NCI-H2171 (cell line): Measurements from ENCODE around the gene GNL2.
"Not testable (repeated sequence)": the region's sequence is repeated elsewhere in the genome, so short reads cannot be mapped to it uniquely, and the experiment has no call there.

Experiments used
- DNase-seq: peaks from one replicate; lab custom pipeline; 2025; lab: John Stamatoyannopoulos, UW

Gene GNL2

DNA sequence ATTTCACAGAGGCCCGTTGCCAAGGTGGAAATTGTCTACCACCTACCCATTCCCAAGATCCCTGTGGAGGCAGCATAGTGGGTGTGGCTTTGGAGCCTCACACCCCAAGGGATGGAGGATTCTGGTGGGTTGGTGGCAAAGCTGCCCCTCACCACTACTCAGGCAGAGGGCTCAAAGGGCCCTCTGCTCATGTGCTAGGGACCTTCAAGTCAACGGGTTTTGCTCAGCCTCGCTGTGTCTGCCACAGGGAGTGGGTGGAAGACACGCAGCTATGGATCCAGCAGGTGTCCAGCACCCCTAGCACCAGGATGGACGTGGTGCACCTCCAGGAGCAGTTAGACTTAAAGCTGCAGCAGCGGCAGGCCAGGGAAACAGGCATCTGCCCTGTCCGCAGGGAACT lies 36.7 kb downstream of the GNL2 start:
- no peak for DNase-seq

DNA sequence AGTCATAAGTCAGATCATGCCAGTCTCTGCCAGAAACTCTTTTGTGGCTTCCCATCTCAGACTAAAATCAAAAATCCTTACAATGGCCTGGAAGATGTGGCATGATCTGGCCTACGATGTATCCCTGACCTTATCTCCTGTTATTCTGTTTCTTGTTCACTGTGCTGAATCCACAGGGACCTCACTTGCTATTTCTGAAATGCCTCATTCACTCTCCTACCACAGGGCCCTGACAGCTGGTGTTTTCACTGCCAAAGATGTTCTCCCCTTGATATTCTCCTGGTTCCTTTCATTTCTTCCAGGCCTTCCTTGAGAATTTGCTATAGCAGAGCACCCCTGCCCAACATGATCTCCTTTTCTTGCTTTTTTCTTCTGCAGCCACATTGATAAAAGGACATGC lies 37.3 kb downstream of the GNL2 start:
- DNase-seq, result no peak

DNA sequence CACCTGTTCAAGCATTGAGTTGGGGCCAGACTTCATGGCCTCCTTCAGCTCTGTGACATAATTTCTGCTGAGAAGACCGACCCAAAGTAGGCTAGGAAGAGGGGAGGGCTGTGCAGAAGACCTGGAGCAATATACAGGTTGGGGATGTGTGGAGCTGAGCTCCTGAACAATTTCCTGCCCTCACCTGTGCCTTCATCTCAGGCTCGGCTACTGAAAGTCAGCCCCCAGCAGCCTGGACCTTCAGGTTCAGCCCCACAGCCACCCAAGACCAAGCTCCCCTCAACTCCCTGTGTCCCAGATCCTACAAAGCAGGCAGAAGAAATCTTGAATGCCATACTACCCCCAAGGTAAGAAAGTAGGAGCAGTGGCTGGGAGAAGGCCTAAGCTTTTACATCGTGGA lies 38.3 kb downstream of the GNL2 start:
- no peak for DNase-seq

DNA sequence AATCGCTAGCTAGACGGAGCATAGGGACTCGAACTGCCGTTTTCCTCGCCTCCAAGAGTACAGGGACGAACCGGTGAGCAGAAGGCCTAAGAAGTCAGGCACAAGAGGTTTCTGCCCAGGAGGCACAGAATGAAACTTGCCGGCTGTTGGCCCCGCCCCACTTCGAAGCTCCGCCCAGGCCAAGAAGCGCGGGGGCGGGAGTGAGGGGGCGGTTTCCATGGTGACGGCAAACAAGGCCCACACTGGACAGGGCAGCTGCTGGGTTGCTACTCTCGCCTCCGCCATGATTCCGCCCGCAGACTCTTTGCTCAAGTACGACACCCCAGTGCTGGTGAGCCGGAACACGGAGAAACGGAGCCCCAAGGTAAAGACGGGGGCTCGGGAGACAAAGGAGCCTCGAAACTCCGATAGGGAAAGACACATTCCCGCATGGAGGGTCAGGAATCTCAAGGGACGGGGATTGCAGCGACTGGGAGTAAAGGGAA lies 39.0 kb downstream of the GNL2 start, which contains the start of gene DNALI1:
TSS of gene DNALI1 (plus strand) at position 229 of the 485 bp plus-strand sequence. CDS start at position 284, 55 bp downstream.
- DNase-seq, result no peak

DNA sequence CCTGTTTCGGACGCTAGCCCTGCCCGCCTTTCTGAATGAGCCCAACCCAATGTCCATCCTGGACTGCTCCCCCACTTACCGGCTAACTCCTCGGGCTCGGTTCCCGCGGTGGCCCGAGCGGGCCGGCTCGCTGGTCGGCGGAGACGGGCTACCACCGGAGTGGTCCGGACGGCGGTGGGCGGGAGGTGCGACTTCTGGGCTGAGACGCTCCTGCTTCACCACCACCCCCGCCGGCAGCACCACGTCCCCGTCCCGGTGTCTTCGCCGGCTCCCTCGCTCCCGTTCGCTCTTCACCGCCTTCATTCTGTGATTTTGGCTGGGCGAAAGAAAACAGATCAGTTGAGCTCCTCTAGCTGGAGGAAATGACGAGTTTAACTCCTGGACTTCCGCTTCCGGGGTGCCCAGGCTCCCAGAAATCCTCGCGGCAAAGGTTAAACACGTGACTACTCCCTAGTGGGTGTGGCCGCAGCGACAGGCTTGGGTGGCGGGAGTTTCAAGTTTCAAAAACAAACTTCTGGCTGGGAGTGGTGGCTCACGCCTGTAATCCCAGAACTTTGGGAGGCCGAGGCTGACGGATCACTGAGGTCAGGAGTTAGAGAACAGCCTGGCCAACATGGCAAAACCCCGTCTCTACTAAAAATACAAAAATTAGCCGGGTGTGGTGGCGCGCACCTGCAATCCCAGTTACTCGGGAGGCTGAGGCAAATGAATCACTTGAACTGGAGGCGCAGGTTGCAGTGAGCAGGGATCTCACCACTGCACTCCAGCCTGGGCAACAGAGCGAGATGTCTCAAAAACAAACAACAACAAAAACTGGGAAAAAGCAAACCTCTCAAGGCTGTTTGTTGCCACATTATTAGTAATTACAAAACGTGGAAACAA lies 41.6 kb downstream of the GNL2 start, which contains the start of gene SNIP1:
TSS of gene SNIP1 (minus strand) at position 367 of the 882 bp plus-strand sequence. CDS start at position 303, 64 bp downstream.
- DNase-seq, result peak; percentile 90

DNA sequence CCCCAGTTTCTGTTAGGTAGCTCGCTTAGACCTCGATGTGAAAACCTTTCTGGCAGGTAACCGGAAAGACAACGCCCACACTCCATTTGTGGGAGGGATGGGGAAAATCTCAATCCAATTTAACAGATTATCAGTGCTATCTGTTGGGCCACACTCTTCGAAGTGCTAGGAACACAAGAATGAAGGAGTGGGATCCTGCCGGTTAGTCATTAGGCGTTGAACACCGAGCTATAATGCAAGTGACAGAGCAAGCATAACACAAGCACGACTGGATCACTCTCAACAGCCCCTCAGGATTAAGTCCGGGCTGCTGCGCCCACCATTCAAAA lies 42.2 kb downstream of the GNL2 start:
- no peak for DNase-seq

DNA sequence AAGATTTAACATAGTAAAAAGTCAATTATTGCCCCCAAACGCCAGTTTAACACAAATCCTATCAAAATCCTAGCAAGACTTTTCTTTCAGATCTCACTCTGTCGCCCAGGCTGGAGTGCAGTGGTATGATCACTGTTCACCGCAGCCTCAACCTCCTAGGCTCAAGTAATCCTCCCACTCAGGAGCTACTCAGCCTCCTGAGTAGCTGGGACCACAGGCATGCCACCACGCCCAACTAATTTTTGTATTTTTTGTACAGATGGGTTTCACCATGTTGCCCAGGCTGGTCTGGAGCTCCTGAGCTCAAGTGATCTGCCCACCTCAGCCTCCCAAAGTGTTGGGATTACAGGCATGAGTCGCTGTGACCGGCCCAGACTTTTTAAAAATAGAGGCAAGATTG lies 46.4 kb downstream of the GNL2 start:
- DNase-seq, result no peak

DNA sequence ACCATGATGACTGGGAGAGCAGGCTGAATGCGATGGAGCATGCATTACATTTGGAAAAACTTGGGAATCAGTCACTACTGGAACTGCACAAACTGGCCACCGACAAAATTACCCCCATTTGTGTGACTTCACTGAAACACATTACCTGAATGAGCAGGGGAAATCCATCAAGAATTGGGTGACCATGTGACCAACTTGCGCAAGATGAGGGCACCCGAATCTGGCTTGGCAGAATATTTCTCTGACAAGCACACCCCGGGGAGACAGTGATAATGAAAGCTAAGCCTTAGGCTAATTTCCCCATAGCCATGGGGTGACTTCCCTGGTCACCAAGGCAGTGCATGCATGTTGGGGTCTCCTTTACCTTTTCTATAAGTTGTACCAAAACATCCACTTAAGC lies 50.7 kb downstream of the GNL2 start:
- DNase-seq, result no peak

DNA sequence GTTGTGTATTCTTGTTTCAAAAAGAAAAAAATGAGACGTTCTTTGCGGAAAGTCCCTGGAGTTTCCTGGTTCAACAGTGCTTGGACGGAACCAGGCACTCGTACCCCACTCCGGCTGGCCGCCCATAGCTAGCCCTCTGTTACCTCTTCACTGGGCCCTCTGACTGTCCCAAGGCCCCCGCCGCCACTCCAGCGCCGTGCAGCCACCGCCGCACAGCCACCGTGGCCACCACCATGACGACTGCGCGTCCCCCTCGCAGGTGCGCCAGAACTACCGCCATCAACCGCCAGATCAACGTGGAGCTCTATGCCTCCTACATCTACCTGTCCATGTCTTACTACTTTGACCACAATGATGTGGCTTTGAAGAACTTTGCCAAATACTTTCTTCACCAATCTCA lies 51.2 kb downstream of the GNL2 start:
- no peak for DNase-seq

DNA sequence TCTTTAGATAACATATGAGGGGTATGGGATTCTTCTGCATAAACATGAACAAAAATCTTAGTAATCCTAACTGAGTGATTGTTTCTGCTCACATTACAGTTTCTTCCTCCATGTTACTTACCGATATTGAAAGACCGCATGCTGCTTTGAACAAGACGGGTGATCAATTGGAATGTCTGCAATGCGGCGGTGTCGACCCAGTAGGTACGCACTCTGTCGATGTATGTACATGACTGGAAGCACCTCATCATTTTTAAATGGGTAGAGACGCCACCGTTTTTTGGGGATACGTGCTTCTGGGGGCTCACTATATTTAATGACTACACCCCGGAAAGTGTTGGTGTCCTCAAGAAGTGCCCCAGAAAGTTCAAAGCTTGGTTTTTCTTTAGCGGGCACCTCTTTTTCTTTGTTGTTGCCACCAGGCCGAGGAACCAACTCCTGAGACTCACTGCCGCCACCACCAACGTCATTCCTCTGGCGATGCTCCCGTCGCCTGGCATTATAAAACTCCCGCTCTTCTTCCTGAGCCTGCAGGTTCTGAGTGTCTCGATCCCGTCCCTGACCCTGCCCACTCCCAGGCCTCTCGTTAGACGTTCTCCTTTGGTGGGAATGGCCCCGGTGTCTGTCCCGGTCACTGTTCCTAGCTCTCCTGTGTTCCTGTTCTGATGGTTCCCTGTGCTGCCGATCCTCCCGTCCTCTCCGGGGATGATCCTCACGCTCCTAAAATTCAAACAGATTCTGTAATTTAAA lies 55.5 kb downstream of the GNL2 start:
- DNase-seq, result no peak

DNA sequence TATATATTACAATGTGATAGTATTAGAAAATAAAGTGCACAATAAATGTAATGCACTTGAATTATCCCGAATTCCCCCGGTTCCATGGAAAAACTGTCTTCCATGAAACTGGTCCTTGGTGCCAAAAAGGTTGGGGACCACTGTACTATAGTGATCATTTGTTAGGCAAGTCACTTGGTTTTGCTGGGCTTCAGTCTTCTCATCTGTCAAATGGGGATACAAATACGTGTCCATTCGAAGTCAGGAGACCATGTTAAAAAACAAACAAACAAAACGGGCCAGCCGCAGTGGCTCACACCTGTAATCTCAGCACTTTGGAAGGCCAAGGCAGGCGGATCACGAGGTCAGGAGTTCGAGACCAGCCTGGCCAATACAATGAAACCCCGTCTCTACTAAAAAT lies 56.6 kb downstream of the GNL2 start:
- DNase-seq, result not testable (repeated sequence)

DNA sequence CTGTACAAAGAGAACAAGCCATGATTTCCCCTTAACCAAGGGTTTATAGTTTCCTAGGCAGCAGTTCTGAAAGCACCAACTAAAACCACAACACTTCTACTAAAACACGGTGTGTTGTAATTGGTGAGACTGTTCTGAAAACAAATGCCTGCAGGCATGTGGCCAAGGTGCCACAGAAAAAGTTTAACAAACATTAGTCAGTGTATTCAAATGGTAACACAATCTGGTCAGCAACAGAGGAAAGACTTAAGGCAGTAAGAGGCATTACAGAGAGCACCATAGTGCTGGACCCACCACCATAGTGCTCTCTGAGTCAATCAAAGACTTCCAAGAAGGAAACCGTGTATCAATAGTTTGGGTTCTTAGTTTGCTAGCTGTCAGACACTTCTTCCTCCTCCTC lies 58.4 kb downstream of the GNL2 start:
- no peak for DNase-seq

DNA sequence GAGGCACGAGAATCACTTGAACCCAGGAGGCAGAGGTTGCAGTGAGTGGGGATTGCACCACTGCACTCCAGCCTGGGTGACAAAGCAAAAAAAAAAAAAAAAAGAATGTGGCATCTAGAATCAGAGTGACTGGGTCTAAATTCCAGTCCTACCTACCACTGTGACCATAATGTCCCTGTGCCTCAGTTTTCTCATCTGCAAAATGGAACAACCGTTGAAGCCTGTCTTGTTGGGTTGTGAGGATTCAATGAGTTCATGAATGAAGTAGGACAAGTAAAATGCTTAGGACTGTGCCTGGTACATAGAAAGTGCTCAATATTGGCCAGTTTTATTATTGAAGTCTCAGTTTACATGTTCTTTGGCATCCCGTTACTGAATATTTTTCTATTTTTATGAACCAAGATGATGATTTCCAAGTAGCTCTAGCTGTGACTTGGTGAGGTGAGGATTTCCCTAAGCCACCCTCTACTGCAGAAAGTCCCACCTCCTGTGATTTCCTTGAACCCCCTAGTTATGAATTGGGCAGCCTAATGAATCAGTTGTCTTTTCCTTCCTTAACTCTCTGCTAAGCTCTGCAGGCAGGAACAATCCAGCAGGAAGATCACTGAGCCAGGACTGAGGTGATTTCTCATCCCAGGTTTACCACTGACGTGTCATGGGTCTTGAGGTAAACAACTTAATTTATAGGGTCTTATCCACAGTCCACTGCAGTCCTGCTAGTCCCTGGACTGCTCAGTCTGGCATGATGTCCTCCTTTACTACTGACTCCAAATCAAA lies 62.2 kb downstream of the GNL2 start:
- no peak for DNase-seq

DNA sequence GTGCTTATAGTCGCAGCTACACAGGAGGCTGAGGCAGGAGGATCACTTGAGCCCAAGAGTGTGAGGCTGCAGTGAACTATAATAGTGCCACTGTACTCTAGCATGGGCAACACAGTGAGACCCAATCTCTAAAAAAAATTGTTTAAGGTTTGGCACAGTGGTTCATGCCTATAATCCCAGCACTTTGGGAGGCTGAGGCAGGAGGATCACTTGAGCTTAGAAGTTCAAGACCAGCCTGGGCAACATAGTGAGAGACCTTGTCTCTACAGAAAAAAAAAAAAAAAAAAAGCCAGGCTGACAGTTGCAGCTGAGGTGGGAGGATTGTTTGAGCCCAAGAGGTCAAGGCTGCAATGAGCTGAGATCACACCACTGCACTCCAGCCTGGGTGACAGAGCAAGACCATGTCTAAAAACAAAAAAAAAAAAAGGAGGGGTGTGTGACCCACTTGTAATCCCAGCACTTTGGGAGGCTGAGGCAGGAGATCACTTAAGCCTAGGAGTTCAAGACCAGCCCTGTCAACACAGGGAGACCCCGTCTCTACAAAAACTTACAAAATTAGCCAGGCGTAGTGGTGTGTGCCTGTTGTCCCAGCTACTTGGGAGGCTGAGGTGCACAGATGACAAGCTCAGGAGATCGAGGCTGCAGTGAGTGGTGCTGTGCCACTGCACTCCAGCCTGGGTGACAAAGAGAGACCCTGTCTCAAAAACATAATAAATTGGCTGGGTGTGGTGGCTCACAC lies 63.1 kb downstream of the GNL2 start:
- DNase-seq, result not testable (repeated sequence)

DNA sequence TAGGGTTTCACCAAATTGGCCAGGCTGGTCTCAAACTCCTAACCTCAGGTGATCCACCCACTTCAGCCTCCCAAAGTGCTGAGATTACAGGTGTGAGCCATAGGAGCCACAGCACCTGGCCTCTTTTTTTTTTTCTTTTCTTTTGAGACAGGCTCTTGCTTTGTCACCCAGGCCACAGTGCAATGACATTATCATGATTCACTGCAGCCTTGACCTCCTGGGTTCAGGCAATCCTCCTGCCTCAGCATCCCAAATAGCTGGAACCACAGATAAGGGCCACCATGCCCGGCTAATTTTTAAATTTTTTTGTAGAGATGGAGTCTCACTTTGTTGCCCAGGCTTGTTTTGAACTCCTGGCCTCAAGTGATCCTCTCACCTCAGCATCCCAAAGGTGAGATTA lies 65.8 kb downstream of the GNL2 start:
- not testable (repeated sequence) for DNase-seq

DNA sequence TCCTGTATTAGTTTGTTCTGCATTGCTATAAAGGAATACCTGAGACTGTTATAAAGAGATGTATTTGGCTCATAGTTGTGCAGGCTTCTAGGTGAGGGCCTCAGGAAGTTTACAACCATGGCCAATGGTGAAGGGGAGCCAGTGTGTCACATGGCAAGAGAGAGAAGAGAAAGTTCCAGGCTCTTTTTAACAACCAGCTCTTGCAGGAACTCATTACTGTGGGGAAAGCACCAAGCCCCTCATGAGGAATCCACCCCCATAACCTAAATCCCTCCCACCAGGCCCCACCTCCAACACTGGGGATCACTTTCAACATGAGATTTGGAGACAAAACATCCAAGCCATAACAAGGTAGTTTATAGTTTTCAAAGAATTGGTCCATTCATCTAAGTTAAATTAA lies 76.1 kb downstream of the GNL2 start:
- DNase-seq, result no peak

DNA sequence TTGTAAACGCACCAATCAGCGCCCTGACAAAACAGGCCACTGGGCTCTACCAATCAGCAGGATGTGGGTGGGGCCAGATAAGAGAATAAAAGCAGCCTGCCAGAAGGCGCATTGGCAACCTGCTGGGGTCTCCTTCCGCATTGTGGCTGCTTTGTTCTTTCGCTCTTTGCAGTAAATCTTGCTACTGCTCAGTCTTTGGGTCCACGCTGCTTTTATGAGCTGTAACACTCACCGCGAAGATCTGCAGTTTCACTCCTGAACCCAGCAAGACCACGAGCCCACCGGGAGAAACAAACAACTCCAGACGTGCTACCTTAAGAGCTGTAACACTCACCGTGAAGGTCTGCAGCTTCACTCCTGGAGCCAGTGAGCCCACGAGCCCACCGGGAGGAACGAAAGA lies 76.8 kb downstream of the GNL2 start:
- DNase-seq, result not testable (repeated sequence)

DNA sequence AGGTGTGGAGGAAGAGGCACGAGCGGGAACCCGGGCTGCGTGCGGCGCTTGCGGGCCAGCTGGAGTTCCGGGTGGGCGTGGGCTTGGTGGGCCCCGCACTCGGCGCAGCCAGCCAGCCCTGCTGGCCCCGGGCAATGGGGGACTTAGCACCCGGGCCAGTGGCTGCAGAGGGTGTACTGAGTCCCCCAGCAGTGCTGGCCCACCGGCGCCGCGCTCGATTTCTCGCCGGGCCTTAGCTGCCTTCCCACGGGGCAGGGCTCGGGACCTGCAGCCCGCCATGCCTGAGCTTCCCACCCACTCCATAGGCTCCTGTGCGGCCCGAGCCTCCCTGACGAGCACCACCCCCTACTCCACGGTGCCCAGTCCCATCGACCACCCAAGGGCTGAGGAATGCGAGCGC lies 77.5 kb downstream of the GNL2 start:
- not testable (repeated sequence) for DNase-seq

DNA sequence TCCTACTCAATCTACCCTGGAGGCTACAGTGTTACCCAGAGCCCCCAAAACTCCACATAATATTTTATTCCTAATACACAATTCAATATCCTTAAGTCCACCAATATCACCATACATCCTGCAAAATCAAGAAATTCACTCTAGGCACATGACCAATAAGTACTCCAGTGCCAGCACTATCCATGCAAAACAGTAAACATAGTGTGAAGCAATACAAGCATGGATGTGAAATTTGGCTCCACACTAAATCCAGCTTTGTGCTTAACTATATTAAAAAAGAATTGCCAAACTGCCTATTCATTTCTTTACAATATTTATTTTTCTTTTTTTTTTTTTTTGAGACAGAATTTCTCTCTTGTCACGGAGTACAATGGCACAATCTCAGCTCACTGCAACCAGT lies 78.2 kb downstream of the GNL2 start:
- DNase-seq, result no peak
